K562 (cell line): ENCODE data around the gene CAPRIN2. TPM values are rescaled to one million over a fixed set of nuclear protein-coding genes. Genes with fewer than 3 reads are reported as not detected.
A peak's percentile ranks its signal among the peaks of the same experiment; 100 is the strongest.

Experiments used
- DNMT1 ChIP-seq: fragments of 450-650 bp; IDR thresholded peaks from 2 replicates; pipeline ENCODE4 v1.6.1; 2016; ENCODE audit warnings: antibody characterized with exemption, mild to moderate bottlenecking
- HNRNPLL ChIP-seq: fragments of 200-400 bp; formaldehyde crosslinking; IDR thresholded peaks from 2 replicates; pipeline ENCODE4 v1.6.1; 2017; ENCODE audit warnings: low read length, low read depth, mild to moderate bottlenecking; ENCODE audit not compliant: poor library complexity, severe bottlenecking
- MAFG ChIP-seq: fragments of 450-650 bp; conservative IDR thresholded peaks from 2 replicates; pipeline ENCODE4 v1.6.1; 2016; ENCODE audit warnings: missing genetic modification characterization, missing compliant biosample characterization
- MED1 ChIP-seq: sonication (generic); formaldehyde crosslinking; IDR thresholded peaks from 2 replicates; pipeline ENCODE4 v1.8.1; 2023; ENCODE audit warnings: missing genetic modification reagents, borderline replicate concordance
- MYBL2 ChIP-seq, 2 experiments: fragments of 450-650 bp in 1 of 2; sonication (generic) in 1 of 2; formaldehyde crosslinking in 1 of 2; IDR thresholded peaks; 2 replicates each; pipeline versions ENCODE4 v1.6.1 to v1.8.1; 2017 to 2022; ENCODE audit warnings: borderline replicate concordance in 1 of 2, inconsistent platforms in 1 of 2, low read depth in 1 of 2, mild to moderate bottlenecking in 1 of 2, missing genetic modification reagents in 1 of 2, moderate library complexity in 1 of 2
- NFE2L1 ChIP-seq: fragments of 450-650 bp; IDR thresholded peaks from 2 replicates; pipeline ENCODE4 v1.6.1; 2016; ENCODE audit warnings: missing genetic modification characterization, low read depth, mild to moderate bottlenecking, missing compliant biosample characterization, moderate library complexity, borderline replicate concordance
- ZFP30 ChIP-seq: fragments of 250-450 bp; sonication (Bioruptor Pico); IDR thresholded peaks from 2 replicates; pipeline ENCODE4 v1.8.0; 2022; ENCODE audit warnings: moderate library complexity, mild to moderate bottlenecking, inconsistent platforms, borderline replicate concordance
- polyA plus RNA-seq, 8 experiments: library from polyadenylated mRNA; depleted of rRNA in 4 of 8; stranded (reverse) in 5 of 8; unstranded in 3 of 8; fragments of >200 nt; fragmentation: Nextera tagmentation in 2 of 8; fragmentation: Illumina TruSeq in 1 of 8; extraction: Ambion mirVana in 2 of 8; extraction: Trizol in 1 of 8; gene quantifications; 2 replicates each; pipeline versions ENCODE4 v1.2.1 to v1.2.3, GENCODE V29; 2011 to 2014; ENCODE audit warnings: inconsistent platforms in 1 of 8, missing spikeins in 1 of 8
- total RNA-seq, 7 experiments: library from RNA; depleted of rRNA in 6 of 7; stranded (reverse); fragments of >200 nt in 6 of 7; fragmentation: Illumina TruSeq in 2 of 7; extraction: Trizol in 2 of 7; gene quantifications; 2 replicates each; pipeline versions ENCODE4 v1.2.1 to v1.2.3, GENCODE V29; 2011 to 2021; ENCODE audit warnings: low replicate concordance in 1 of 7
- TF ChIP-seq, protein P1 (sequence below): fragments of 200-800 bp; sonication (Bioruptor generic); IDR thresholded peaks from 2 replicates; pipeline ENCODE4 v1.6.1; 2016; ENCODE audit warnings: missing genetic modification characterization, missing compliant biosample characterization
- TF ChIP-seq, protein P2 (sequence below): fragments of 450-650 bp; conservative IDR thresholded peaks from 2 replicates; pipeline ENCODE4 v1.6.1; 2016; ENCODE audit warnings: missing genetic modification characterization, low read depth, mild to moderate bottlenecking, control low read depth, missing compliant biosample characterization

Gene CAPRIN2
- total and polyA plus RNA-seq, 9 of the 15 experiments (the other 6 are each of a cell fraction or from before 2014, with no cell fraction given) = 2.3 to 14.5 (median 8.9) TPM

- TF ChIP-seq MYBL2 (IDR thresholded peaks at IDR 0.05; ENCODE audit: low read depth) (no peak), MYBL2 (CRISPR knock-in tag; IDR thresholded peaks at IDR 0.05; ENCODE audit: borderline replicate concordance) (no peak), MAFG (peak; percentile 43; the same call in 1 of the 2 replicates), NFE2L1 (tag) (no peak), DNMT1 (no peak), HNRNPLL (no peak), ZFP30 (CRISPR knock-in tag) (no peak), MED1 (CRISPR knock-in tag) (no peak)
- TF ChIP-seq, protein P1, sequence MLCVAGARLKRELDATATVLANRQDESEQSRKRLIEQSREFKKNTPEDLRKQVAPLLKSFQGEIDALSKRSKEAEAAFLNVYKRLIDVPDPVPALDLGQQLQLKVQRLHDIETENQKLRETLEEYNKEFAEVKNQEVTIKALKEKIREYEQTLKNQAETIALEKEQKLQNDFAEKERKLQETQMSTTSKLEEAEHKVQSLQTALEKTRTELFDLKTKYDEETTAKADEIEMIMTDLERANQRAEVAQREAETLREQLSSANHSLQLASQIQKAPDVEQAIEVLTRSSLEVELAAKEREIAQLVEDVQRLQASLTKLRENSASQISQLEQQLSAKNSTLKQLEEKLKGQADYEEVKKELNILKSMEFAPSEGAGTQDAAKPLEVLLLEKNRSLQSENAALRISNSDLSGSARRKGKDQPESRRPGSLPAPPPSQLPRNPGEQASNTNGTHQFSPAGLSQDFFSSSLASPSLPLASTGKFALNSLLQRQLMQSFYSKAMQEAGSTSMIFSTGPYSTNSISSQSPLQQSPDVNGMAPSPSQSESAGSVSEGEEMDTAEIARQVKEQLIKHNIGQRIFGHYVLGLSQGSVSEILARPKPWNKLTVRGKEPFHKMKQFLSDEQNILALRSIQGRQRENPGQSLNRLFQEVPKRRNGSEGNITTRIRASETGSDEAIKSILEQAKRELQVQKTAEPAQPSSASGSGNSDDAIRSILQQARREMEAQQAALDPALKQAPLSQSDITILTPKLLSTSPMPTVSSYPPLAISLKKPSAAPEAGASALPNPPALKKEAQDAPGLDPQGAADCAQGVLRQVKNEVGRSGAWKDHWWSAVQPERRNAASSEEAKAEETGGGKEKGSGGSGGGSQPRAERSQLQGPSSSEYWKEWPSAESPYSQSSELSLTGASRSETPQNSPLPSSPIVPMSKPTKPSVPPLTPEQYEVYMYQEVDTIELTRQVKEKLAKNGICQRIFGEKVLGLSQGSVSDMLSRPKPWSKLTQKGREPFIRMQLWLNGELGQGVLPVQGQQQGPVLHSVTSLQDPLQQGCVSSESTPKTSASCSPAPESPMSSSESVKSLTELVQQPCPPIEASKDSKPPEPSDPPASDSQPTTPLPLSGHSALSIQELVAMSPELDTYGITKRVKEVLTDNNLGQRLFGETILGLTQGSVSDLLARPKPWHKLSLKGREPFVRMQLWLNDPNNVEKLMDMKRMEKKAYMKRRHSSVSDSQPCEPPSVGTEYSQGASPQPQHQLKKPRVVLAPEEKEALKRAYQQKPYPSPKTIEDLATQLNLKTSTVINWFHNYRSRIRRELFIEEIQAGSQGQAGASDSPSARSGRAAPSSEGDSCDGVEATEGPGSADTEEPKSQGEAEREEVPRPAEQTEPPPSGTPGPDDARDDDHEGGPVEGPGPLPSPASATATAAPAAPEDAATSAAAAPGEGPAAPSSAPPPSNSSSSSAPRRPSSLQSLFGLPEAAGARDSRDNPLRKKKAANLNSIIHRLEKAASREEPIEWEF (CRISPR knock-in tag) = no peak
- TF ChIP-seq, protein P2, sequence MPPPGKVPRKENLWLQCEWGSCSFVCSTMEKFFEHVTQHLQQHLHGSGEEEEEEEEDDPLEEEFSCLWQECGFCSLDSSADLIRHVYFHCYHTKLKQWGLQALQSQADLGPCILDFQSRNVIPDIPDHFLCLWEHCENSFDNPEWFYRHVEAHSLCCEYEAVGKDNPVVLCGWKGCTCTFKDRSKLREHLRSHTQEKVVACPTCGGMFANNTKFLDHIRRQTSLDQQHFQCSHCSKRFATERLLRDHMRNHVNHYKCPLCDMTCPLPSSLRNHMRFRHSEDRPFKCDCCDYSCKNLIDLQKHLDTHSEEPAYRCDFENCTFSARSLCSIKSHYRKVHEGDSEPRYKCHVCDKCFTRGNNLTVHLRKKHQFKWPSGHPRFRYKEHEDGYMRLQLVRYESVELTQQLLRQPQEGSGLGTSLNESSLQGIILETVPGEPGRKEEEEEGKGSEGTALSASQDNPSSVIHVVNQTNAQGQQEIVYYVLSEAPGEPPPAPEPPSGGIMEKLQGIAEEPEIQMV (tag) = no peak
- TF ChIP-seq, all 486 proteins: peak for 10
These were observed 24.4 kb upstream of the CAPRIN2 start (continued) for GRCh38 chr12:30779178-30779577.
